Peyer's patch (tissue), 4 donors: ENCODE results near the gene MTHFSD. TPM values are rescaled to one million over a fixed set of nuclear protein-coding genes. Genes with fewer than 3 reads are reported as not detected.

Experiments
- DNase-seq, 3 donors: peaks; one replicate each; pipeline ENCODE4 v3.0.0-alpha.2; 2017 to 2019
- H3K27ac ChIP-seq, 4 donors: fragments of 200-600 bp; sonication (generic); one replicate each; pipeline ENCODE4 v1.5.1; 2016 to 2019
- H3K27me3 ChIP-seq, 2 donors: fragments of 200-600 bp; sonication (generic); one replicate each; pipeline ENCODE4 v1.5.1; 2019
- H3K36me3 ChIP-seq, 3 donors: fragments of 200-600 bp; sonication (generic); one replicate each; pipeline ENCODE4 v1.5.1; 2016 to 2019
- H3K4me1 ChIP-seq, 4 donors: fragments of 200-600 bp; sonication (generic); one replicate each; pipeline ENCODE4 v1.5.1; 2016 to 2019
- H3K4me3 ChIP-seq, 4 donors: fragments of 200-600 bp; sonication (generic); 1 replicate in 3 of 4; 2 replicates in 1 of 4; pipeline ENCODE4 v1.5.1; 2016 to 2019; ENCODE audit warnings: mild to moderate bottlenecking in 1 of 4
- H3K9me3 ChIP-seq, 4 donors: fragments of 200-600 bp; sonication (generic); one replicate each; pipeline ENCODE4 v1.5.1; 2016 to 2019; ENCODE audit warnings: mild to moderate bottlenecking in 1 of 4
- CTCF ChIP-seq, 6 experiments: fragments of 450-650 bp in 4 of 6; fragments of 200-600 bp in 2 of 6; sonication (generic) in 1 of 6; IDR thresholded peaks; one replicate each; pipeline ENCODE4 v1.5.1; 2017 to 2019; ENCODE audit warnings: antibody characterized with exemption in 6 of 6, mild to moderate bottlenecking in 3 of 6, moderate library complexity in 1 of 6
- POLR2A ChIP-seq, 2 donors: fragments of 450-650 bp; IDR thresholded peaks; one replicate each; pipeline ENCODE4 v1.5.1; 2017; ENCODE audit warnings: antibody characterized with exemption in 2 of 2, mild to moderate bottlenecking in 2 of 2, moderate library complexity in 2 of 2
- total RNA-seq, 4 donors: library from RNA; depleted of rRNA; stranded (reverse); fragments of >200 nt; gene quantifications; one replicate each; pipeline ENCODE4 v1.1.0, GENCODE V29; 2016

The MTHFSD gene
- total RNA-seq, 4 donors from 2014 or later: 18.2 to 35.4 (median 21.9) TPM

GRCh38 chr16:86492961-86493629 is 61.9 kb downstream of the MTHFSD start:
- Histone ChIP-seq H3K27ac (peak overlapping the region in 3 of 4 donors; percentile 70 to 99 (median 84)), H3K27me3 (peaks cover 0 to 7% of the 10 kb centered on the region in 2 donors), H3K4me3 (no peak overlapping the region), H3K4me1 (peaks cover 0 to 8% (median 0%) of the 10 kb centered on the region in 4 donors), H3K9me3 (no peaks in the 10 kb centered on the region), H3K36me3 (no peaks in the 10 kb centered on the region)
- no peak for TF ChIP-seq POLR2A (IDR thresholded peaks at IDR 0.05)
- TF ChIP-seq CTCF (IDR thresholded peaks at IDR 0.05): no peak
- DNase-seq: no peak

DNA sequence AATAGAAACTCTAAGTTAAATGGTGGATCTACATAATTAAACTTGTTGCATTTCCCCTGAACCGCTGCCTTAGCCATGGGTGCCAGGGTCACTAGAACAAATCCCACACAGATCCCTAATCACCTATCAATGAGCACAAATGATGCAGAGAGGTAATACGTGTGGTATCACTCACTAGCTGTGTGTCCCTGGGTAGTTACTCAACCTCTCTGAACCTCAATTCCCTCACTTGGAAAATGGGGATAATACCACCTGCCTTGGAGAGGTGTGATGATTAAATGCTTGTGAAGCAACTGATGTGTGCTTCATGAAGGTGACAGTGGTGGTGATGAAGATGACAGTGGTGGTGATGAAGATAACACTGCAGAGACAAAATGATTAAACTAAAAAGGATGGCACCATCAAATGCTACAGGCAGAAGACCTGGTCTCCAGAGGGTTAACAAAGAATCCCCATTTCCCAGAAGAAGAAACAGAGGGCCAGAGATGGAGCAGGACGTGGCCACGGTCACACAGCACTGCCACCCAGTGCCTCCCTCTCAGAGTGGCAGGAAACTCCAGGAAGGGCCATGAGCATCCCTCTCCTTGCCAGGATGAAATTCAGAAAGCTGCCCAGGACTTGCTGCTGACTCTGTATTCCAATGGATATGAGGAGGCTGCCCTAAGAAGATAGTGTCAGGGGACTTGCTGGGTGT is 62.6 kb downstream of the MTHFSD start:
- H3K9me3 ChIP-seq: no peaks in the 10 kb centered on the region
- peaks cover 0 to 8% (median 0%) of the 10 kb centered on the region in 4 donors for H3K4me1 ChIP-seq
- no peaks in the 10 kb centered on the region for H3K36me3 ChIP-seq
- H3K27ac ChIP-seq: peak overlapping the region in 3 of 4 donors; percentile 70 to 99 (median 84)
- peaks cover 0 to 3% of the 10 kb centered on the region in 2 donors for H3K27me3 ChIP-seq
- H3K4me3 ChIP-seq: no peak overlapping the region
- no peak for DNase-seq
- TF ChIP-seq CTCF (IDR thresholded peaks at IDR 0.05) (no peak), POLR2A (IDR thresholded peaks at IDR 0.05) (no peak)

GRCh38 chr16:86491640-86492023 is 63.4 kb downstream of the MTHFSD start:
- no peak overlapping the region for H3K4me3 ChIP-seq
- no peak for TF ChIP-seq POLR2A (IDR thresholded peaks at IDR 0.05)
- no peak for TF ChIP-seq CTCF (IDR thresholded peaks at IDR 0.05)
- peak overlapping the region in 2 of 4 donors; percentile 21 to 99 for H3K27ac ChIP-seq
- no peak for DNase-seq
- no peaks in the 10 kb centered on the region for H3K36me3 ChIP-seq
- no peaks in the 10 kb centered on the region for H3K27me3 ChIP-seq
- H3K9me3 ChIP-seq: no peaks in the 10 kb centered on the region
- H3K4me1 ChIP-seq: peaks cover 0 to 8% (median 0%) of the 10 kb centered on the region in 4 donors

GRCh38 chr16:86490859-86491639 is 64.0 kb downstream of the MTHFSD start:
- H3K27ac ChIP-seq: peak overlapping the region in 2 of 4 donors; percentile 21 to 99
- H3K4me1 ChIP-seq: peaks cover 0 to 8% (median 0%) of the 10 kb centered on the region in 4 donors
- TF ChIP-seq CTCF (IDR thresholded peaks at IDR 0.05) (no peak), POLR2A (IDR thresholded peaks at IDR 0.05) (no peak)
- no peaks in the 10 kb centered on the region for H3K36me3 ChIP-seq
- no peak overlapping the region for H3K4me3 ChIP-seq
- H3K9me3 ChIP-seq: no peaks in the 10 kb centered on the region
- no peaks in the 10 kb centered on the region for H3K27me3 ChIP-seq
- no peak for DNase-seq

GRCh38 chr16:86485746-86486145 is 69.3 kb downstream of the MTHFSD start:
- H3K9me3 ChIP-seq: peaks cover 0 to 14% (median 3%) of the 10 kb centered on the region in 4 donors
- DNase-seq: no peak
- H3K27me3 ChIP-seq: no peaks in the 10 kb centered on the region
- TF ChIP-seq CTCF (IDR thresholded peaks at IDR 0.05) (no peak), POLR2A (IDR thresholded peaks at IDR 0.05) (no peak)
- no peak overlapping the region for H3K27ac ChIP-seq
- H3K4me1 ChIP-seq: no peaks in the 10 kb centered on the region
- no peak overlapping the region for H3K4me3 ChIP-seq
- no peaks in the 10 kb centered on the region for H3K36me3 ChIP-seq
